DOHH2 (cell line): ENCODE data around the gene CMIP.

Experiments used
- H3F3A ChIP-seq: fragments of 200-600 bp; sonication (generic), shearing (Covaris generic); 2 replicates; pipeline ENCODE4 v1.6.0; 2016; ENCODE audit warnings: antibody characterized with exemption, mild to moderate bottlenecking; ENCODE audit not compliant: control insufficient read depth, insufficient read depth
- H3K27ac ChIP-seq: fragments of 200-600 bp; sonication (generic); 2 replicates; pipeline ENCODE4 v1.5.1; 2014; ENCODE audit warnings: low read depth, mild to moderate bottlenecking, low read length, moderate library complexity
- H3K27me3 ChIP-seq: fragments of 200-600 bp; sonication (generic); 2 replicates; pipeline ENCODE4 v1.6.1; 2014; ENCODE audit warnings: mild to moderate bottlenecking, low read length, mixed read lengths; ENCODE audit not compliant: control insufficient read depth
- H3K36me3 ChIP-seq: fragments of 200-600 bp; sonication (generic); 2 replicates; pipeline ENCODE4 v1.6.1; 2014; ENCODE audit warnings: mild to moderate bottlenecking, low read length, moderate library complexity, mixed read lengths; ENCODE audit not compliant: control insufficient read depth
- H3K4me1 ChIP-seq: fragments of 200-600 bp; sonication (generic); 2 replicates; pipeline ENCODE4 v1.6.1; 2014; ENCODE audit warnings: mild to moderate bottlenecking, low read length, mixed read lengths; ENCODE audit not compliant: control insufficient read depth
- H3K4me2 ChIP-seq: fragments of 200-600 bp; sonication (generic); 2 replicates; pipeline ENCODE4 v1.6.0; 2014; ENCODE audit warnings: mild to moderate bottlenecking, low read length, moderate library complexity
- H3K4me3 ChIP-seq: fragments of 200-600 bp; sonication (generic); 2 replicates; pipeline ENCODE4 v1.5.1; 2014; ENCODE audit warnings: mild to moderate bottlenecking, low read length, mixed read lengths
- H3K79me2 ChIP-seq: fragments of 200-600 bp; sonication (generic); 2 replicates; pipeline ENCODE4 v1.6.1; 2014; ENCODE audit warnings: mild to moderate bottlenecking, low read length, mixed read lengths; ENCODE audit not compliant: control insufficient read depth
- H3K9me2 ChIP-seq: fragments of 200-600 bp; sonication (generic); replicated peaks from 2 replicates; pipeline ENCODE4 v1.6.1; 2014; ENCODE audit warnings: mild to moderate bottlenecking, low read length, mixed read lengths; ENCODE audit not compliant: control insufficient read depth
- H3K9me3 ChIP-seq: fragments of 200-600 bp; sonication (generic); 2 replicates; pipeline ENCODE4 v1.6.1; 2014; ENCODE audit warnings: antibody characterized with exemption, low read length, mixed read lengths; ENCODE audit not compliant: control insufficient read depth, insufficient read depth
- H4K20me1 ChIP-seq: fragments of 200-600 bp; sonication (generic); 2 replicates; pipeline ENCODE4 v1.6.0; 2014; ENCODE audit warnings: low read depth, mild to moderate bottlenecking, antibody characterized with exemption, low read length, moderate library complexity; ENCODE audit not compliant: control insufficient read depth, insufficient read depth
- EZH2phosphoT487 ChIP-seq: fragments of 200-600 bp; sonication (generic); IDR thresholded peaks from 2 replicates; pipeline ENCODE4 v1.6.1; 2017; ENCODE audit warnings: borderline replicate concordance, mild to moderate bottlenecking, antibody characterized with exemption, low read length, moderate library complexity, mixed read lengths
- TF ChIP-seq, protein P1 (sequence below): fragments of 200-600 bp; sonication (generic); IDR thresholded peaks from one replicate; pipeline ENCODE4 v1.5.1; 2014; ENCODE audit warnings: antibody characterized with exemption, mild to moderate bottlenecking, low read depth, low read length; ENCODE audit not compliant: poor library complexity, severe bottlenecking

CMIP gene

DNA sequence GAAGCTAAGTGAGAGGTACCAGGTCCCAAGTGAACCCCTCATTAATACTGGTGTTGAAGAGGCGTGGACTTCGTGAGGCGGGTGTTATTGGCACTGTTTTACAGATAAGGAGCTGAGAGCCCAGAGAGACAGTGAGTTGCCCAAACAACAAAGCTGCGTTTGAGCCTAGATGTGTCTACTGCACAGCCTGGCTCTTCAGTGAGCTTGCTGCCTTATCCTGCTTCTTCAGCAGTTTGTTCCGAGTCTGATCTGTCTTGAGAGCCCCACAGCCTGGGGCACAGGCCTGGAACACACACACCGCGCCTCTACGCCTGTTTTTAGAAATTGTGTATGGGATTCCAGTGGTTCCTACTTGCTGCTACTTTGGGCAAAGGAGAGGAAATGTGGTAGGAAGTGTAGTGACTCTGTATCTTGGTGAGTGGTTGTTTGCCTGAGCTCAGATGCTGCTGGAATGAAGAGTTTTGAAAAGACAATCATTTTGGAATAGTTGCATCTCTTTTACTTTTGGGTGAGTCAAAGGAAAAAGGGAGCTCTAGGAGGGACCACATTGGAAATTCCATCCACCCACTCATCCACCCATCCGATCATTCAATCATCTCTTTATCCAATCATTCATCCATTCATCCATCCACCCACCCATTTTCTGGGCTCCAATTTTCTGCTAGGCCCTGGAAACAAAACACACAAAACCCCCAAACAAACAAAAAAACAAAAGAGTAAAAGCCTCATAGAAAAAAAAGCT is 312.2 kb downstream of the CMIP start:
- Histone ChIP-seq H3K4me3 (no peak overlapping the region), H3K9me2 (no peaks in the 10 kb centered on the region), H3F3A (peaks cover 3% of the 10 kb centered on the region; the same call in 1 of the 2 replicates), H4K20me1 (no peaks in the 10 kb centered on the region), H3K36me3 (peaks cover 50% of the 10 kb centered on the region), H3K27me3 (no peaks in the 10 kb centered on the region), H3K79me2 (peaks cover 19% of the 10 kb centered on the region), H3K4me1 (peaks cover 21% of the 10 kb centered on the region), H3K4me2 (no peak overlapping the region), H3K27ac (no peak overlapping the region), H3K9me3 (no peaks in the 10 kb centered on the region)
- TF ChIP-seq EZH2phosphoT487: no peak
- TF ChIP-seq, protein P1, sequence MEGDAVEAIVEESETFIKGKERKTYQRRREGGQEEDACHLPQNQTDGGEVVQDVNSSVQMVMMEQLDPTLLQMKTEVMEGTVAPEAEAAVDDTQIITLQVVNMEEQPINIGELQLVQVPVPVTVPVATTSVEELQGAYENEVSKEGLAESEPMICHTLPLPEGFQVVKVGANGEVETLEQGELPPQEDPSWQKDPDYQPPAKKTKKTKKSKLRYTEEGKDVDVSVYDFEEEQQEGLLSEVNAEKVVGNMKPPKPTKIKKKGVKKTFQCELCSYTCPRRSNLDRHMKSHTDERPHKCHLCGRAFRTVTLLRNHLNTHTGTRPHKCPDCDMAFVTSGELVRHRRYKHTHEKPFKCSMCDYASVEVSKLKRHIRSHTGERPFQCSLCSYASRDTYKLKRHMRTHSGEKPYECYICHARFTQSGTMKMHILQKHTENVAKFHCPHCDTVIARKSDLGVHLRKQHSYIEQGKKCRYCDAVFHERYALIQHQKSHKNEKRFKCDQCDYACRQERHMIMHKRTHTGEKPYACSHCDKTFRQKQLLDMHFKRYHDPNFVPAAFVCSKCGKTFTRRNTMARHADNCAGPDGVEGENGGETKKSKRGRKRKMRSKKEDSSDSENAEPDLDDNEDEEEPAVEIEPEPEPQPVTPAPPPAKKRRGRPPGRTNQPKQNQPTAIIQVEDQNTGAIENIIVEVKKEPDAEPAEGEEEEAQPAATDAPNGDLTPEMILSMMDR: no peak

DNA sequence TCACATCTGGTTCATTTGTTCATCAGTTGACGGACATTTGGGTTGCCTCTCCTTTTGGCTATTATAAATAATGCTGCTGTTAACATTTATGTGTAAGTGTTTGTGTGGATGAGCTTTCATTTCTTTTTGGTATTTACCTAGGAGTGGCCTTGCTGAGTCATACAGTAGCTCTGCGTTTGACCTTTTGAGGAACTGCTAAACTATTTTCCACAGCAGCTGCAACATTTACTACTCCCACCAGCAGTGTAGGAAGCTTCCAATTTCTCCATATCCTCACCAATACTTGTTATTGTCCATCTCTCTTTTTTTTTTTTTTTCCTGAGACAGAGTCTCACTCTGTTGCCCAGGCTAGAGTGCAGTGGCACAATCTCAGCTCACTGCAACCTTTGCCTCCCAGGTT is 313.8 kb downstream of the CMIP start:
- H3K79me2 ChIP-seq: peaks cover 10% of the 10 kb centered on the region
- peaks cover 6% of the 10 kb centered on the region for H3K4me1 ChIP-seq
- H4K20me1 ChIP-seq: no peaks in the 10 kb centered on the region
- no peak overlapping the region for H3K27ac ChIP-seq
- no peak for TF ChIP-seq EZH2phosphoT487
- TF ChIP-seq, protein P1: no peak
- no peak overlapping the region for H3K4me3 ChIP-seq
- peaks cover 43% of the 10 kb centered on the region for H3K36me3 ChIP-seq
- H3K27me3 ChIP-seq: no peaks in the 10 kb centered on the region
- no peak overlapping the region for H3K4me2 ChIP-seq
- H3K9me3 ChIP-seq: no peaks in the 10 kb centered on the region
- H3F3A ChIP-seq: no peaks in the 10 kb centered on the region
- H3K9me2 ChIP-seq: no peaks in the 10 kb centered on the region
